Measurements from ENCODE around the gene PCYOX1L.

PCYOX1L gene

DNA sequence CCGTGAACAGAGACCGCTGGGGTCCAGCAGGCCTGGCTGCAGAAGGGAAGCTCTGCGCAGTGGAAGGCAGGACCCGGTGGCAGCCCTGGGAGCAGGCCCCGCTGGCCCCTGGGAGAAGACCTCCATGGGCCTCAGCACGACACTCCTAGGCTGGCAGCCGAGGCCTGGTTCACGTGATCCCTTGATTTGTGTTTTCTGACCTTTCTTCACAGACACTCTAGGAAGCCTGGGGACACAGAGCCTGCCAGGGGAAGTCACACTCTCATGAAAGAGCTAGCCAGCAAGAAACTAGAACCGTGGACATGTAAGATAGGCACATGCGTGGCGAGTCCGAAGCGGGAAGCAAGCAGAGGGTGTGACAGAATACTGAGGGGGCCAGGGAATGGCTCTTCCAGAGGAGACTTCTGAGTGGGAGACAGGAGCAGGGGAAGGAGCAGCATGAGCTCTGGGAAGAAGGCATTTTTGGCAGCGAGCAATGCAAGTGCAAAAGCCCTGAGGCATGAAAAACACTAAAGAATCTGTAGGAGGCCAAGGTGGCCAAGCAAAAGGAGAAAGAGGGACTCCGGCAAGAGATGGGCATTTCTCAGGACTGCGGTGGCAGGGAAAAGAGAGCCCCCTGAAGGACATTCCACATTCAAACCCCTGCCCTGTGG, 47.8 kb downstream of the PCYOX1L start:
- Histone ChIP-seq H3K27me3 (no peaks in the 10 kb centered on the region), H3K4me1 (peaks cover 8% of the 10 kb centered on the region), H3K36me3 (no peaks in the 10 kb centered on the region), H3K9me3 (no peaks in the 10 kb centered on the region), H3K4me3 (ENCODE audit: low read depth, low read length) (no peak overlapping the region)
- no peak for TF ChIP-seq CTCF (IDR thresholded peaks at IDR 0.05; ENCODE audit: low read depth, low read length)
- DNase-seq = no peak

DNA sequence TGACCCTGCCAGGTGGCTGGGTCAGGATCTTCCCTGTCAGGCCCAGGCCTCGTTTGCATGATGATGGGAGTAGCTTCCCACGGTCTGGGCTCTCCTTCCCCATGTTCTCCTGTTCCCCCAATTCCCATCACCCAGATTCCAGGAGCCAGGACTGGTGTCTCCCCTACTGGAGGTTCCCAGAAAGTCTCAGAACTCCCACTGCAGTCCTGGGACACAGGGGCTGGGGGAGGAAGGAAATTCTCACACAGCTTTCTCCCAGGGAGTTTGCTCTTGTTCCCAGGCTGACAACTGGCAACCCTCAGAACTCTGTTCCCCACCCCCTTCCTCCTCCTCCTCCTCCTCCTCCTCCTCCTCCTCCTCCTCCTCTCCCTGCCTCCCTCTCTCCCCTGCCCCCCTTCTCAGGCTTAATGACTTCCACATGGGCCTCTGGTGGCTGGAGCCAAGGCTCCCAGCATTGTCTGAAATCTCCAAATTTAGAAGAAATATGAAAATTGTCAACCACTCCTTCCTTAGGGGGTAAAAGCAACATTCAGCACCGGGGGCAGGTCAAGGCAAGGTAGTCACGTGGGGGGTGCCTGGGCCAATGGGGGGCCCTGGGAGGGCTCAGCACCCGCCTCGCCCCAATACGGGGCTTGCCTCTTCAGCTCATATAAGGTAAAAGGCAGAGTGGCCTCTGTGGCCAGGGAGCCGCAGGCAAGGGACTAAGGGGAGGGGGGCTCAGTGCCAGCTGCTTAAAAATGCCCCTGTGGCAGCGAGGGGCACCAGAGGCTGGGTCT, 48.5 kb downstream of the PCYOX1L start:
- H3K4me1 ChIP-seq = peaks cover 12% of the 10 kb centered on the region
- H3K9me3 ChIP-seq = no peaks in the 10 kb centered on the region
- H3K27me3 ChIP-seq = no peaks in the 10 kb centered on the region
- no peak overlapping the region for H3K4me3 ChIP-seq (ENCODE audit: low read depth, low read length)
- H3K36me3 ChIP-seq = no peaks in the 10 kb centered on the region
- DNase-seq = no peak
- no peak for TF ChIP-seq CTCF (IDR thresholded peaks at IDR 0.05; ENCODE audit: low read depth, low read length)

DNA sequence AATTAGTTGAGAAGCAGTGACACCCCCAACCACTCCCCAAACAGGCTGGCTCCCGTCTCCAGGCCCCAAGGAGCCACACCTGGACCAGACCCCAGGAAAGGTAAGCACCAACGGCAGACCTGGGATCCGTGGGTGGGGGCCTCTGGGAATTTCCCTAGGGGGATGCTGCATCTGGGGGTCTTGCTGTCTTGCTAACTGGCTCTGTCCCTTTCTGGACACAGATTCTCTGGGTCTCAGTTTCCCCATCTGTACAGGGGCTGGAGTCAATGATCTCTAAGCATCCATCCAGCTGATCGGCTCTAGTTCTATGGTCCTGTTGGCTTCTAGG, 49.1 kb downstream of the PCYOX1L start:
- no peaks in the 10 kb centered on the region for H3K27me3 ChIP-seq
- no peak overlapping the region for H3K4me3 ChIP-seq (ENCODE audit: low read depth, low read length)
- peaks cover 12% of the 10 kb centered on the region for H3K4me1 ChIP-seq
- no peak for DNase-seq
- H3K9me3 ChIP-seq = no peaks in the 10 kb centered on the region
- no peak for TF ChIP-seq CTCF (IDR thresholded peaks at IDR 0.05; ENCODE audit: low read depth, low read length)
- H3K36me3 ChIP-seq = no peaks in the 10 kb centered on the region

DNA sequence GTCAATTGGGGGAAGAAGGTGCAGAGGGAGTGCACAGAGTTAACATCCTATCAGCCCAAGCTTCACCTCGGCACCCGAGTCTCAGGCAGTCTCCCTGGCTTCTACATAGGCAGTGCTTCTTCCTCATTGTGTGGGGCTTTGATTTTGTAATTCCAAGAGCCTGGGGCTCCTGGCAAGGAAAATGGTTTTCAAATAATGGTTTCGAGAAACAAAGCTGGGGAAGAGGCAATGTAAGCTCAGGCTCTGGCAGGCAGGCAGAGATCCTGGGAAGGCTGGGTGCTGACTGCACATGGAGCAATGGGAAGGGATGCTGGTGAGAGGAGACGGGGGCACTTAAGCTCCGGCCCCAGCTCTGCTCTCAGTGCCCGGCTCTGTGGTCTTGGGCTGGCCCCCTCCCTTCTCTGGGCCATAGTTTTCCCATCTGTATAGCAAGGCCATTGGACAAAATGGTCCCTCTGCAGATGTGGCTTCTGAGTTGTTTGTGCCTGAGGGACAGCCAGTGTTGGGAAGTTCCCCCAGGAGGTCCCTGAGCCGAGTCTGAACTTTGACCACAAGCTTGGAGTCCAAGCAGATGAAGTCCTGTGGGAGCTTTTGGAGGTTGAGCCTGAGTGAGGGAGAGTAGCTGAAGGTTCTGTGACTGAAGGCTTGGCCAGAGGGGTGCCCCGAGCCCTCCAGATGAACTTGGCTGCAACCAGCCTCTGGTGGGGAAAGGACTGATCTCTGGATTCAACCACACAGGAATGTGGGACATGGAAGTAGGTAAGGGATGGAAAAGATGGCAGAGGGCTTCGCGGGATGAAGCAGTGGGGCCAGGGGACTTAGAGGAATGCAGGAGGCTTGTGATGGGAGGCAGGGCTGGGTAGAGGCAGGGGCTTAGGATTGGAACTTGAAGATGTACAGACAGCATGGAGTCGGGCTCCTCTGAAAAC, 49.7 kb downstream of the PCYOX1L start:
- H3K36me3 ChIP-seq = no peaks in the 10 kb centered on the region
- TF ChIP-seq CTCF (IDR thresholded peaks at IDR 0.05; ENCODE audit: low read depth, low read length) = no peak
- H3K9me3 ChIP-seq = no peaks in the 10 kb centered on the region
- peaks cover 12% of the 10 kb centered on the region for H3K4me1 ChIP-seq
- H3K4me3 ChIP-seq (ENCODE audit: low read depth, low read length) = no peak overlapping the region
- no peak for DNase-seq
- no peaks in the 10 kb centered on the region for H3K27me3 ChIP-seq

DNA sequence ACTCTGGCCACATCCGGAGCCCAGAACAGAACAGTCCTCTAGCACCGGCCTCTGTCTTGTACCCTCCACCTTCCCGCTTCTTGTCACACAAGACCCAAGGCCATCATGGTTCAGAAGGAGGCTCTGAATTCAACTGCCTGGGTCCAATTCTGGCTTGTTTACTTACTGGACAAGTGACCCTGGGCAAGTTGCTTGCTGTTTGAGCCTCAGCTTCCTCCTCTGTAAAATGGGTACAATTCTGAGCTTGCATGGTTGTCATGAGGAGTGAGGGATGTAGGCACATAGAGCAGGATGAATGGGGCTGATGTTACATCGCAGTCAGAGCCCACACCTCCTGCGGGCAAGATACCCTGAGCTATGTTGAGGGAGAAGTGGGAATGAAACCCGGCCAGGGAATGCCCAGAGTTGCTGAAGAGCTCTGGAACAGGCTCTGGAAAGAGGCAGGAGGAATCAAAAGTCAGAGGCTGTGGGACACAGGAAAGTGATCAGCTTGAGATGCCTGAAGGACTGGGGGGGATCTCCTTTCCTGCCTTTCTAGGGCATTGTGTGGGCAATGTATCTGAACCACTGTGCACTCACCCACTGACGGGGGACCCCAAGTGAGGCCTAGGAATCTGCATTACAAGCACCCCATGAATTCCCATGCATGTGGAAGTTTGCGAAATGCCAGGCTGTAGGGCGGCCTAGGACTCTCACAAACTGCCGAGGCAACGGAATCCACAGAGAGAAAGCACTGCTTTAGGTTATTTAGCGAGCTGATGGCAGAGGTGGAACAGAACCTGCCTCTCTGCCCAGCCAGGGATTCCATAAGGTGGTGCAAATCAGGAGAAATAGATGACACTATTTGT, 50.6 kb downstream of the PCYOX1L start:
- TF ChIP-seq CTCF (IDR thresholded peaks at IDR 0.05; ENCODE audit: low read depth, low read length) = no peak
- no peak for DNase-seq
- Histone ChIP-seq H3K27me3 (no peaks in the 10 kb centered on the region), H3K4me3 (ENCODE audit: low read depth, low read length) (no peak overlapping the region), H3K9me3 (no peaks in the 10 kb centered on the region), H3K36me3 (no peaks in the 10 kb centered on the region), H3K4me1 (peaks cover 18% of the 10 kb centered on the region)

All from BE2C (cell line).